ENCODE data around the gene CRB2. TPM values are rescaled to one million over a fixed set of nuclear protein-coding genes. Genes with fewer than 3 reads are reported as not detected.

CRB2 gene
- total RNA-seq, 4 donors from 2014 or later: 0.11 TPM; not detected in 3

- no peak overlapping the region for H3K4me3 ChIP-seq (replicated peaks in 1 of 3)
- DNase-seq: no peak
- H3K36me3 ChIP-seq: no peaks in the 10 kb centered on the region
- WGBS, 2 donors: 13% methylated on average over 6 of the region's 60 CpGs; no CpG with 5 or more reads in 1 of the 2 donors
- peaks cover 4 to 29% of the 10 kb centered on the region in 2 donors for H3K4me1 ChIP-seq
- H3K27me3 ChIP-seq: peaks cover 3% of the 10 kb centered on the region
- intact Hi-C loops (cut with DNase I): no loop called here
- no peaks in the 10 kb centered on the region for H3K9me3 ChIP-seq
- H3K27ac ChIP-seq: no peak overlapping the region
- no peak for TF ChIP-seq CTCF (IDR thresholded peaks at IDR 0.05)
- no peak for TF ChIP-seq POLR2A (IDR thresholded peaks at IDR 0.05)
Measured at GRCh38 chr9:123373447-123373923, 17.5 kb downstream of the CRB2 start.

DNA sequence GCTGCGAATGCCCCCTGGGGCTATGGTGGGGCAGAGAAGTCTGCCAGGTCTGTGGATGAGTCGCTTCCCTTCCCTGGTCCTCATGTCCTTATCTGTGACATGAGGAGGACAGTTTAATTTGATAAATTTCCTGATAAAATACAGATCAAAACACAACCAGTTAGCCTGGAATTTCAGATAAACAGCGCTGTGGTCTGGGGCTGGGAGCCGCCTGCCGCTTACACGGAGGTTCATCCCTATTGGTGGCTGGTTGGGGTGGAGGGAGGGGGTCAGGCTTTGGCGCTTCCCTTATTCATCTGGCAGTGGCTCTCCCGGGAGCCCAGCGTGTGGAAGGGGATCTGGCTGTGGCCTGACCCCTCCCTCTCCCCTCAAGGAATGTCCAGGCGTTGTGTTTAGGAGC, 17.9 kb downstream of the CRB2 start:
- TF ChIP-seq POLR2A (IDR thresholded peaks at IDR 0.05) (no peak), CTCF (IDR thresholded peaks at IDR 0.05) (no peak)
- Histone ChIP-seq H3K9me3 (no peaks in the 10 kb centered on the region), H3K4me1 (peaks cover 4 to 29% of the 10 kb centered on the region in 2 donors), H3K27ac (no peak overlapping the region), H3K4me3 (replicated peaks in 1 of 3) (no peak overlapping the region), H3K36me3 (no peaks in the 10 kb centered on the region), H3K27me3 (peaks cover 3% of the 10 kb centered on the region)
- 24 to 60% methylated on average over 6 to 8 of the region's 10 CpGs for WGBS, 2 donors
- DNase-seq: no peak
- intact Hi-C loops (cut with DNase I): no loop called here

GRCh38 chr9:123375469-123376132, 19.6 kb downstream of the CRB2 start:
- Histone ChIP-seq H3K4me3 (replicated peaks in 1 of 3) (no peak overlapping the region), H3K9me3 (no peaks in the 10 kb centered on the region), H3K36me3 (no peaks in the 10 kb centered on the region), H3K4me1 (peaks cover 4 to 29% of the 10 kb centered on the region in 2 donors), H3K27me3 (peaks cover 3% of the 10 kb centered on the region), H3K27ac (no peak overlapping the region)
- DNase-seq: no peak
- intact Hi-C loops (cut with DNase I): no loop called here
- no peak for TF ChIP-seq POLR2A (IDR thresholded peaks at IDR 0.05)
- no peak for TF ChIP-seq CTCF (IDR thresholded peaks at IDR 0.05)
- WGBS, 2 donors: 62 to 66% methylated on average over 7 to 13 of the region's 14 CpGs

DNA sequence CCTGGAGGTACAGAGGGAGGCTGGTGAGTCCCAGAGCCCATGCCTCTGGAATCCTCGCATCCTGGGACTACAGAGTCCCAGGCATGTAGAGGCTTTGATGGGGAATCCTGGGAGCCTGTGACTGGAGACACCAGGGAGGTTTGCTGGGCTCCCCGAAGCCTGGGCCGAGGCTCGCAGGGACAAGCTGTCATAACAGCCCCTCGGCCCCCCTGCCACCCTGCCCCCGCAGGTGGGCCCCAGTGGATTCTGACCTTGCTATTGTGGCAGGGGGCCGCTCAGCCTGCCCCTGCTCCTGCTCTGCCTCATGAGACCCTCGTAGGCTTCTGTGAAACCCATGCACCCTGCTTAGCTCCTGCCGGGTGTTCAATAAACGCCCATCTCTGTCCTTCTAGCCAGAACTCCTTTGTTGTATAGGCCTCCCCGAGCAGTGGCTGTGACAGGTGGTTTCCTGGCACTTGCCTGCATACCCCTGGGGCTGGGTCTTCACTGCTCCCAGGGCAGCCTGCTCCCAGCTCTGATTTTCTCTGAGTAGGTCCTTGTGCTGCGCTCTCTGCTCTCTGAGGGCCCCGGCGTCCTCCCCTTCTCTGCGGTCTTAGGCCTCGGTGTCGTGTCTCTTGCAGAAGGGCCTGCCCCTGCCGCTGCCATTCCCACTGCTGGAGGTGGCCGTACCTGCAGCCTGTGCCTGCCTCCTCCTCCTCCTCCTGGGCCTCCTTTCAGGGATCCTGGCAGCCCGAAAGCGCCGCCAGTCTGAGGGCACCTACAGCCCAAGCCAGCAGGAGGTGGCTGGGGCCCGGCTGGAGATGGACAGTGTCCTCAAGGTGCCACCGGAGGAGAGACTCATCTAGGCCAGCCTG, 20.4 kb downstream of the CRB2 start:
- intact Hi-C loops (cut with DNase I): no loop called here
- H3K27ac ChIP-seq: no peak overlapping the region
- 74 to 85% methylated on average over 13 to 19 of the region's 24 CpGs for WGBS, 2 donors
- H3K4me1 ChIP-seq: peaks cover 4 to 29% of the 10 kb centered on the region in 2 donors
- H3K9me3 ChIP-seq: no peaks in the 10 kb centered on the region
- TF ChIP-seq POLR2A (IDR thresholded peaks at IDR 0.05) (no peak), CTCF (IDR thresholded peaks at IDR 0.05) (no peak)
- H3K4me3 ChIP-seq (replicated peaks in 1 of 3): no peak overlapping the region
- no peak for DNase-seq
- no peaks in the 10 kb centered on the region for H3K36me3 ChIP-seq
- H3K27me3 ChIP-seq: peaks cover 3% of the 10 kb centered on the region
